Upper lobe of left lung (tissue), 6 donors: ENCODE measurements around the gene TLE4. TPM values are rescaled to one million over a fixed set of nuclear protein-coding genes. Genes with fewer than 3 reads are reported as not detected.
"Not testable (repeated sequence)": the region's sequence is repeated elsewhere in the genome, so short reads cannot be mapped to it uniquely, and the experiment has no call there.

Experiments used
- ATAC-seq, 2 donors: fragments of 200-7000 bp; cut with Tn5 transposase; one replicate each; pipeline ENCODE4 v1.9.1; 2022; ENCODE audit warnings: mild to moderate bottlenecking in 2 of 2, moderate library complexity in 2 of 2; ENCODE audit not compliant: low FRiP score in 2 of 2
- DNase-seq, 2 donors: peaks; one replicate each; pipeline ENCODE4 v3.0.0-alpha.2; 2019 to 2020
- H3K27ac ChIP-seq, 4 donors: fragments of 200-600 bp; sonication (generic); one replicate each; pipeline ENCODE4 v1.5.1; 2016 to 2019
- H3K27me3 ChIP-seq, 4 donors: fragments of 200-600 bp; sonication (generic); one replicate each; pipeline ENCODE4 v1.5.1; 2017 to 2019
- H3K36me3 ChIP-seq, 4 donors: fragments of 200-600 bp; sonication (generic); one replicate each; pipeline ENCODE4 v1.5.1; 2016 to 2019
- H3K4me1 ChIP-seq, 4 donors: fragments of 200-600 bp; sonication (generic); one replicate each; pipeline ENCODE4 v1.5.1; 2018 to 2019
- H3K4me3 ChIP-seq, 4 donors: fragments of 200-600 bp; sonication (generic); one replicate each; pipeline ENCODE4 v1.5.1; 2017 to 2019; ENCODE audit warnings: mild to moderate bottlenecking in 2 of 4, moderate library complexity in 1 of 4
- H3K9me3 ChIP-seq, 4 donors: fragments of 200-600 bp; sonication (generic); one replicate each; pipeline ENCODE4 v1.5.1; 2018 to 2019
- CTCF ChIP-seq, 6 experiments: fragments of 450-650 bp in 4 of 6; fragments of 200-600 bp in 2 of 6; sonication (generic) in 2 of 6; IDR thresholded peaks; one replicate each; pipeline ENCODE4 v1.5.1; 2016 to 2019; ENCODE audit warnings: antibody characterized with exemption in 6 of 6
- EP300 ChIP-seq, 4 donors: sonication (generic); formaldehyde crosslinking; IDR thresholded peaks; one replicate each; pipeline ENCODE4 v1.5.1; 2017; ENCODE audit warnings: antibody characterized with exemption in 4 of 4, control low read depth in 2 of 4
- POLR2A ChIP-seq, 4 donors: fragments of 450-650 bp; IDR thresholded peaks; one replicate each; pipeline ENCODE4 v1.5.1; 2016 to 2017; ENCODE audit warnings: antibody characterized with exemption in 4 of 4, mild to moderate bottlenecking in 2 of 4
- POLR2AphosphoS5 ChIP-seq, 2 donors: sonication (generic); formaldehyde crosslinking; IDR thresholded peaks; one replicate each; pipeline ENCODE4 v1.5.1; 2017; ENCODE audit warnings: antibody characterized with exemption in 2 of 2
- WGBS, 2 donors: methylation state at CpG; one replicate each; pipeline ENCODE4 v1.1.5; 2017 to 2018; 5-methylcytosine and 5-hydroxymethylcytosine counted together
- total RNA-seq, 6 donors: library from RNA; depleted of rRNA in 4 of 6; stranded (reverse); fragments of >200 nt in 4 of 6; gene quantifications; one replicate each; pipeline versions ENCODE4 v1.1.0 to v1.2.1, GENCODE V29; 2016 to 2021
- donor health status: DM: no; HTN: no; CAD: no; lungs with moderate emphysema.
- donor health status: DM: no; HTN: yes; CAD: no; lungs with severe emphysema.

The TLE4 gene
- total RNA-seq, 6 donors from 2014 or later = 37.7 to 152 (median 46.7) TPM

- Histone ChIP-seq H3K4me1 (no peaks in the 10 kb centered on the region), H3K9me3 (no peaks in the 10 kb centered on the region), H3K27ac (no peak overlapping the region), H3K36me3 (no peaks in the 10 kb centered on the region), H3K27me3 (no peaks in the 10 kb centered on the region), H3K4me3 (no peak overlapping the region)
- DNase-seq (no peak), ATAC-seq (no peak)
- TF ChIP-seq POLR2AphosphoS5 (IDR thresholded peaks at IDR 0.05) (no peak), EP300 (IDR thresholded peaks at IDR 0.05) (no peak)
- 82 to 90% methylated on average over 5 of the region's 5 CpGs for WGBS, 2 donors
Observed at GRCh38 chr9:79736051-79736450, 164.3 kb downstream of the TLE4 start.

- WGBS, 2 donors = 76 to 83% methylated on average over 3 of the region's 3 CpGs
- no peak for ATAC-seq
- Histone ChIP-seq H3K4me1 (peaks cover 0 to 10% (median 3%) of the 10 kb centered on the region in 4 donors), H3K36me3 (no peaks in the 10 kb centered on the region), H3K27ac (no peak overlapping the region), H3K27me3 (no peaks in the 10 kb centered on the region), H3K4me3 (no peak overlapping the region), H3K9me3 (no peaks in the 10 kb centered on the region)
- no peak for DNase-seq
- TF ChIP-seq EP300 (IDR thresholded peaks at IDR 0.05) (no peak), CTCF (IDR thresholded peaks at IDR 0.05) (no peak), POLR2A (IDR thresholded peaks at IDR 0.05) (no peak), POLR2AphosphoS5 (IDR thresholded peaks at IDR 0.05) (no peak)
Observed at GRCh38 chr9:79741381-79741780, 169.6 kb downstream of the TLE4 start.

- TF ChIP-seq CTCF (IDR thresholded peaks at IDR 0.05) = no peak
- TF ChIP-seq POLR2A (IDR thresholded peaks at IDR 0.05) = no peak
- TF ChIP-seq POLR2AphosphoS5 (IDR thresholded peaks at IDR 0.05) = no peak
- TF ChIP-seq EP300 (IDR thresholded peaks at IDR 0.05) = no peak
- DNase-seq = no peak
- H3K4me3 ChIP-seq = no peak overlapping the region
- H3K27me3 ChIP-seq = no peaks in the 10 kb centered on the region
- H3K36me3 ChIP-seq = no peaks in the 10 kb centered on the region
- no peak overlapping the region for H3K27ac ChIP-seq
- 52 to 62% methylated on average over 4 of the region's 4 CpGs for WGBS, 2 donors
- H3K9me3 ChIP-seq = no peaks in the 10 kb centered on the region
- peaks cover 0 to 10% (median 3%) of the 10 kb centered on the region in 4 donors for H3K4me1 ChIP-seq
- no peak for ATAC-seq
Observed at GRCh38 chr9:79742110-79742721, 170.5 kb downstream of the TLE4 start.

- DNase-seq (no peak), ATAC-seq (no peak)
- Histone ChIP-seq H3K4me1 (peaks cover 0 to 10% (median 3%) of the 10 kb centered on the region in 4 donors), H3K4me3 (no peak overlapping the region), H3K27me3 (no peaks in the 10 kb centered on the region), H3K36me3 (no peaks in the 10 kb centered on the region), H3K9me3 (no peaks in the 10 kb centered on the region), H3K27ac (no peak overlapping the region)
- 91 to 94% methylated on average over 6 of the region's 6 CpGs for WGBS, 2 donors
- TF ChIP-seq CTCF (IDR thresholded peaks at IDR 0.05) (no peak), POLR2A (IDR thresholded peaks at IDR 0.05) (no peak), POLR2AphosphoS5 (IDR thresholded peaks at IDR 0.05) (no peak), EP300 (IDR thresholded peaks at IDR 0.05) (no peak)
Observed at GRCh38 chr9:79744521-79744920, 172.8 kb downstream of the TLE4 start.

DNA sequence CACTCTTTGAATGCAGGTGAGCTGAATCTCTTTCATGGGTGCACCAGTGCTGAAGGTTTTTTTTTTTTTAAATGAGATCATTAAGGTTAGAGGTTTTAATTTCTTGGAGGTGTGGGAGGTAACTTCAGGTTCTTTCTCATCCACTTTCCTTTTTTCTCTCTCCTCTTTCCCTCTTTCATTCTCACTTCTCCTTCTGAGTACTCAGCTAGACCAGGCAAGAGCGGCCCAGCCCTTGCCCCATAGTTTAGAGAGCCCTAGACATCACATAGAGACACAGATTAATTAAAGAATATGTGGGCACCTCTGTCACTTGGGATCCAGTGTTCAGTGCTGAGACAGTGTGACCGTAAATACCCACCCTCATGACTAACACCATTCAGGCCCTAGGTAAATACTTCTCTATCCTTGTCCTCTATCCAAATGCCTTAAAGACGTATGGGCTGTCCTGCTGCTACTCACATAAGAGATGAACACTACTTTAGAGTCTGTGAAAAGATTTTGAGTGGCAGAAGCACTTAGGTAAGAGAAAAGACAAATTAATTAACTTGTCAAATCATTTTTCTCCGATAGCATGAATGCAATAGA is 174.1 kb downstream of the TLE4 start:
- Histone ChIP-seq H3K36me3 (no peaks in the 10 kb centered on the region), H3K27me3 (no peaks in the 10 kb centered on the region), H3K4me3 (no peak overlapping the region), H3K4me1 (peaks cover 0 to 10% (median 3%) of the 10 kb centered on the region in 4 donors), H3K9me3 (no peaks in the 10 kb centered on the region), H3K27ac (no peak overlapping the region)
- TF ChIP-seq EP300 (IDR thresholded peaks at IDR 0.05) (no peak), POLR2A (IDR thresholded peaks at IDR 0.05) (no peak), CTCF (IDR thresholded peaks at IDR 0.05) (no peak), POLR2AphosphoS5 (IDR thresholded peaks at IDR 0.05) (no peak)
- ATAC-seq (no peak), DNase-seq (no peak)
- WGBS, 2 donors = 95 to 99% methylated on average over 4 of the region's 4 CpGs

- H3K36me3 ChIP-seq, H3K4me1 ChIP-seq, H3K27ac ChIP-seq, H3K4me3 ChIP-seq, H3K9me3 ChIP-seq, H3K27me3 ChIP-seq, DNase-seq, ATAC-seq: not testable (repeated sequence)
- WGBS, 2 donors = 100% methylated on average over 1 of the region's 1 CpG
Observed at GRCh38 chr9:79751895-79752466, 180.2 kb downstream of the TLE4 start.
